HG03108 (cell line): Measurements from ENCODE around the gene ARMC5.
A peak's percentile ranks its signal among the peaks of the same experiment; 100 is the strongest.

ENCODE experiments used
- ATAC-seq: cut with Tn5 transposase; IDR thresholded peaks from one replicate; pipeline ENCODE4 v1.9.1; 2021; ENCODE audit warnings: moderate library complexity; ENCODE audit not compliant: unreplicated experiment

The ARMC5 gene

GRCh38 chr16:31461201-31461920, 2.1 kb downstream of the ARMC5 start:
- no peak for ATAC-seq

GRCh38 chr16:31461921-31462804, 2.9 kb downstream of the ARMC5 start:
- no peak for ATAC-seq

- no peak for ATAC-seq
Measured at GRCh38 chr16:31464348-31464769, 5.1 kb downstream of the ARMC5 start.

GRCh38 chr16:31464781-31465260, 5.5 kb downstream of the ARMC5 start:
- ATAC-seq = no peak

- ATAC-seq = no peak
Measured at GRCh38 chr16:31465788-31466370, 6.6 kb downstream of the ARMC5 start.

- no peak for ATAC-seq
Measured at GRCh38 chr16:31466381-31466841, 7.1 kb downstream of the ARMC5 start.

- peak; percentile 80 for ATAC-seq
Measured at GRCh38 chr16:31467151-31467773, 8.0 kb downstream of the ARMC5 start.

GRCh38 chr16:31467858-31468257, 8.6 kb downstream of the ARMC5 start:
- ATAC-seq = no peak

GRCh38 chr16:31470615-31471014, 11.3 kb downstream of the ARMC5 start:
- ATAC-seq = no peak

GRCh38 chr16:31471241-31471874, 12.1 kb downstream of the ARMC5 start:
- no peak for ATAC-seq

- no peak for ATAC-seq
Measured at GRCh38 chr16:31471875-31472708, 12.8 kb downstream of the ARMC5 start, which contains the start of gene TGFB1I1. Gene TGFB1I1 (plus strand): TSS chr16:31472152. CDS start chr16:31472189, 37 bp downstream.

GRCh38 chr16:31472709-31473203, 13.5 kb downstream of the ARMC5 start:
- ATAC-seq = no peak

- ATAC-seq = no peak
Measured at GRCh38 chr16:31473264-31473984, 14.1 kb downstream of the ARMC5 start.

GRCh38 chr16:31474173-31474714, 14.9 kb downstream of the ARMC5 start:
- no peak for ATAC-seq

- no peak for ATAC-seq
Measured at GRCh38 chr16:31474773-31475738, 15.8 kb downstream of the ARMC5 start.

- ATAC-seq = no peak
Measured at GRCh38 chr16:31475946-31476302, 16.6 kb downstream of the ARMC5 start.
